Stimulated activated CD8-positive, alpha-beta memory T cell treated with anti-CD3 and anti-CD28 coated beads, Interleukin-4, amount 100 ng/mL, for 48 hours (primary cell): ENCODE measurements around the gene SLC35G3.
A peak's percentile ranks its signal among the peaks of the same experiment; 100 is the strongest.
"Not testable (repeated sequence)": the region's sequence is repeated elsewhere in the genome, so short reads cannot be mapped to it uniquely, and the experiment has no call there.

ENCODE experiments used
- DNase-seq: peaks from one replicate; pipeline ENCODE4 v3.0.0-alpha.2; 2020

SLC35G3 gene

GRCh38 chr17:35162755-35163154, 31.4 kb downstream of the SLC35G3 start:
- no peak for DNase-seq

- no peak for DNase-seq
These were observed 32.9 kb downstream of the SLC35G3 start for GRCh38 chr17:35161281-35161761.

- DNase-seq = peak; percentile 50
These were observed 33.6 kb downstream of the SLC35G3 start for GRCh38 chr17:35160354-35161201.

- no peak for DNase-seq
These were observed 34.3 kb downstream of the SLC35G3 start for GRCh38 chr17:35159940-35160339.

- DNase-seq = no peak
These were observed 38.9 kb downstream of the SLC35G3 start for GRCh38 chr17:35155246-35155645.

- no peak for DNase-seq
These were observed 39.7 kb downstream of the SLC35G3 start for GRCh38 chr17:35154196-35155165.

GRCh38 chr17:35152421-35153140, 41.6 kb downstream of the SLC35G3 start:
- no peak for DNase-seq

- DNase-seq = not testable (repeated sequence)
These were observed 43.1 kb downstream of the SLC35G3 start for GRCh38 chr17:35151080-35151479.

GRCh38 chr17:35149941-35150340, 44.3 kb downstream of the SLC35G3 start:
- no peak for DNase-seq

GRCh38 chr17:35148144-35148543, 46.0 kb downstream of the SLC35G3 start:
- DNase-seq = no peak

GRCh38 chr17:35147375-35147905, 46.8 kb downstream of the SLC35G3 start, which contains the start of gene UNC45B:
Gene UNC45B, plus strand, starts transcription at chr17:35147817. Its CDS starts 447 bp downstream, at chr17:35148264.
- DNase-seq = no peak

- no peak for DNase-seq
These were observed 47.9 kb downstream of the SLC35G3 start for GRCh38 chr17:35146214-35146833.

GRCh38 chr17:35144840-35145239, 49.4 kb downstream of the SLC35G3 start:
- DNase-seq = no peak
